Activated T-helper 2 cell treated with anti-CD3 and anti-CD28 coated beads, Interferon-gamma antibody, Interleukin-2, Interleukin-4, amounts not matched to agents 10 μg/mL and 5 μg/mL and 100 μg/mL, durations not matched to agents 14 hours and 24 hours and 36 hours (primary cell): Measurements from ENCODE around the gene CDH23. TPM values are rescaled to one million over a fixed set of nuclear protein-coding genes. Genes with fewer than 3 reads are reported as not detected.

Source experiments
- DNase-seq: peaks from one replicate; pipeline ENCODE4 v3.0.0; 2021; ENCODE audit warnings: low spot score
- H3K27ac Mint-ChIP-seq: one replicate; pipeline ENCODE4 v1.8.0; 2021; ENCODE audit warnings: mixed read lengths
- H3K27me3 Mint-ChIP-seq: one replicate; pipeline ENCODE4 v1.8.0; 2021; ENCODE audit warnings: low read depth, mixed read lengths
- H3K36me3 Mint-ChIP-seq: one replicate; pipeline ENCODE4 v1.8.0; 2021; ENCODE audit warnings: low read depth, mixed read lengths
- H3K4me1 Mint-ChIP-seq: one replicate; pipeline ENCODE4 v1.8.0; 2021; ENCODE audit warnings: low read depth, mixed read lengths
- H3K4me3 Mint-ChIP-seq: one replicate; pipeline ENCODE4 v1.8.0; 2021; ENCODE audit warnings: low read depth, mild to moderate bottlenecking, moderate library complexity, mixed read lengths
- H3K9me3 Mint-ChIP-seq: one replicate; pipeline ENCODE4 v1.8.0; 2021; ENCODE audit warnings: mixed read lengths
- intact Hi-C: fragments of 100-400 bp; cut with micrococcal nuclease; formaldehyde crosslinking; loops from one replicate; pipeline ENCODE4 v1.15.1; 2023
- total RNA-seq: library from RNA; stranded (reverse); gene quantifications from 2 replicates; pipeline ENCODE4 v1.2.3, GENCODE V29; 2022

Gene CDH23
- total RNA-seq, 1 donor from 2014 or later = 0.55 TPM

DNA sequence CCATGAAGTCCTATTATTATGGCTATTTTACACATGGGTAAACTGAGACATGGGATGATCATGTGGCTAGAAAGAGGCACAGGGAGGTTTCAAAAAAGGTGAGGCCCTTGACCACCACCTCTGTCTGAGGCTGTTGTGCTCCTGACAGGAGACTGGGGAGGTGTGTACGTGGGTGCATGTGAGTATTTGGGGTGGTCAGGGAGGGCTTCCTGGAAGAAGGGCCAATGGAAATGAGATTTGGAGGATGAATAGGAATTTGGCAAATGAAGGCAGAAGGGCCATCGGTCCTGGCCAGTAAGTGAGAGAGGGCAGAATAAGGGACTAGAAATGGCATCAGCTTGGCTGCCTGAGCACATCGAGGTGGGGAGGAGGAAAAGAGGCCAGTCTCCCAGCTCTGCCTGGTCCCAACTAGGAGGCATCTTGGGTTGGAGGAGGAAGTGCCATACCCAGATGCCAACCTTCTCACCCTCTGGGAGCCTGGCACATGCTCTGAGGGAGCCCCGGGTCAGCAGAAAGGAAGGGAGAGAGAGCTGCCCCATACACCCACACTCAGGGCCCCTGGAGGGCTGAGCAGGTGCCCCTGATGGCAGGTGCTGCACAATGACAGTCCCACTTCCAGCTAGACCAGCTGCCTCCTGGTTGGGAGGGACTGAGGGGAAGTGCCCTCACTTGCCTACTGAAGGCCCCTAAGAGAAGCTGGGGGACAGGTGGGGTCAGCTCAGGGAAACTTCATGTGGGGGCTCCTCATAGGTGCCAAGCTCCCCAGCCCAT is 47.7 kb downstream of the CDH23 start:
- no peak overlapping the region for H3K4me3 Mint-ChIP-seq
- H3K36me3 Mint-ChIP-seq = no peaks in the 10 kb centered on the region
- H3K27ac Mint-ChIP-seq = no peak overlapping the region
- no peaks in the 10 kb centered on the region for H3K4me1 Mint-ChIP-seq
- no peaks in the 10 kb centered on the region for H3K9me3 Mint-ChIP-seq
- DNase-seq = no peak
- H3K27me3 Mint-ChIP-seq = no peaks in the 10 kb centered on the region
- intact Hi-C loops = no loop called here

DNA sequence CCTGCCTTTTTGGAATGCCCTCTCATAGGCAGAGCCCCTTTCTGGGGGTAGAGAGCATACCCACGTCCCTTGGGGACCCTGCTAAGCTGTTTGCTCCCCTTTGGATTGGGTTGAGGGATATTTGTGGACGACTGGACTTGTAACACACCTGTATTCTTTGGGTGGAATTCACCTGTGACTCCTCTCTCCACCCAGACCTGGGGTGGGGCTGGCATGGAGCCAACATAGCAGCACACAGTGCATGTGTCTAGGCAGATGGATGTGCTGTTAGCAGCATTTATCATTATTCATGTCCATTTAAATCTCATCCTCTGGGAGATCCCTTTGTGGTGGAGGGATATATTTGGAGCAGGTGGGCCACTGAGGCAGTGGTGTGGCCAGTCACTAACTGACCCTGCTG is 51.0 kb downstream of the CDH23 start:
- no peak for DNase-seq
- no peak overlapping the region for H3K27ac Mint-ChIP-seq
- H3K4me3 Mint-ChIP-seq = no peak overlapping the region
- no peaks in the 10 kb centered on the region for H3K4me1 Mint-ChIP-seq
- intact Hi-C loops = no loop called here
- no peaks in the 10 kb centered on the region for H3K27me3 Mint-ChIP-seq
- H3K36me3 Mint-ChIP-seq = no peaks in the 10 kb centered on the region
- H3K9me3 Mint-ChIP-seq = no peaks in the 10 kb centered on the region

GRCh38 chr10:71448146-71448545 is 51.4 kb downstream of the CDH23 start:
- intact Hi-C loops = no loop called here
- DNase-seq = no peak
- Mint-ChIP-seq H3K4me3 (no peak overlapping the region), H3K9me3 (no peaks in the 10 kb centered on the region), H3K27me3 (no peaks in the 10 kb centered on the region), H3K27ac (no peak overlapping the region), H3K4me1 (no peaks in the 10 kb centered on the region), H3K36me3 (no peaks in the 10 kb centered on the region)

GRCh38 chr10:71449026-71449425 is 52.3 kb downstream of the CDH23 start:
- H3K4me1 Mint-ChIP-seq = no peaks in the 10 kb centered on the region
- H3K27ac Mint-ChIP-seq = no peak overlapping the region
- H3K27me3 Mint-ChIP-seq = no peaks in the 10 kb centered on the region
- DNase-seq = no peak
- intact Hi-C loops = no loop called here
- no peaks in the 10 kb centered on the region for H3K9me3 Mint-ChIP-seq
- no peaks in the 10 kb centered on the region for H3K36me3 Mint-ChIP-seq
- H3K4me3 Mint-ChIP-seq = no peak overlapping the region

GRCh38 chr10:71451754-71452153 is 55.0 kb downstream of the CDH23 start:
- no peaks in the 10 kb centered on the region for H3K4me1 Mint-ChIP-seq
- H3K36me3 Mint-ChIP-seq = no peaks in the 10 kb centered on the region
- peaks cover 4% of the 10 kb centered on the region for H3K27me3 Mint-ChIP-seq
- no peak overlapping the region for H3K27ac Mint-ChIP-seq
- H3K4me3 Mint-ChIP-seq = no peak overlapping the region
- intact Hi-C loops = no loop called here
- no peak for DNase-seq
- no peaks in the 10 kb centered on the region for H3K9me3 Mint-ChIP-seq

DNA sequence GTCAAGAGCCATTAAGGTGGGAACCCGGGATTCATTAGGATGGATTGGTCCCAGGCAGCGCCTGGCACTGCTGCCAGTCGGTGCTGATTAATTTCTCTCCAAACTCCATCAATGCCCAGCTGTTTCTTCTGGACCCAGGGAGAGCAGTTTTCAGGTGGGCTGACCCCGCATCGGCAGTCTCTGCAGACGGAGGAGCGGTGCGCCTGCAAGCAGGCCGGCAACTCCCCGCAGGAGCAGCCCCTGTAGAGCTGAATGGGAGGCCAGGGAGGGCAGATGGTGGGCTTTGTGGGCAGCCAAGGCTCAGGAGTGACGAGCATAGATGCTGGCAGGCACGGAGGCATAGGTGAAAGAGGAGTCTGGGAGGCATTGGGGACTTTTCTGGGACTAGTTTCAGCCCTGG is 56.5 kb downstream of the CDH23 start:
- Mint-ChIP-seq H3K27ac (no peak overlapping the region), H3K27me3 (peaks cover 4% of the 10 kb centered on the region), H3K4me1 (no peaks in the 10 kb centered on the region), H3K9me3 (no peaks in the 10 kb centered on the region), H3K36me3 (no peaks in the 10 kb centered on the region), H3K4me3 (no peak overlapping the region)
- intact Hi-C loops = no loop called here
- no peak for DNase-seq

DNA sequence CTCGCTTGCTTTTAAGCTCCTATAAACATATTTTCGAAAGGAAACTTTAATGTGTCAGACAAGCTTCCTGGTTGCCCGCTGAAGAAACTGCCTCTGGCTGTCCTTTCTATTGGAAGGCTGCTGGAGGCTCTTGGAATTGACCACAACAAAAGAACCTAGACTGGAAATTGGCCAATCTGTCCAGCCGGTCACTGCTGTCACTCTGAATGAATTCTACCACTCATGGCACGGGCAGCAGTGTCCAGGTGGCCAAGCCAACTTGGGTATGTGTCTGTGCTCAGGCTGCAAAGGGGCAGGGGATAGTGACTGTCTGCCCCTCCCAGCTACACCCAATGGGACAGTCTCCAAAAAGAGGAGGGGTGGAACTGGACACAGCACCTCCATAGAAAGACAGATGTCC is 57.6 kb downstream of the CDH23 start:
- Mint-ChIP-seq H3K4me1 (no peaks in the 10 kb centered on the region), H3K36me3 (no peaks in the 10 kb centered on the region), H3K4me3 (no peak overlapping the region), H3K27me3 (peaks cover 4% of the 10 kb centered on the region), H3K9me3 (no peaks in the 10 kb centered on the region), H3K27ac (no peak overlapping the region)
- no peak for DNase-seq
- intact Hi-C loops = no loop called here

DNA sequence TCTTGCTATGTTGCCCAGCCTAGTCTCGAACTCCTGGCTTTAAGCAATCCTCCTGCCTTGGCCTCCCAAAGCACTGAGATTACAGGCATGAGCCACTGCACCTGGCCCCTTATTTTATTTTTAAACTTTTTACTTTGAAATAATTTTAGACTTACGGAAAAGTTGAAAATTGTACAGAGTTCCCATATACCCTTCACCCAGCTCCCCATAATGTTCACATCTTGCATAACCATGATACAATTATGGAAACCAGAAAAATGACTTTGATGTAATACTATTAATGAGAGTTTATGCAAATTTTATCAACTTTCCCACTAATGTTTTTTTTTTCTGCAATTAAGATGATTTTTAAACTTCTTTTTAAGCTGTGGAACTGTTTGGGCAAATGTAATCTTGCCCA is 58.3 kb downstream of the CDH23 start:
- Mint-ChIP-seq H3K36me3 (no peaks in the 10 kb centered on the region), H3K4me1 (no peaks in the 10 kb centered on the region), H3K27me3 (peaks cover 4% of the 10 kb centered on the region), H3K9me3 (no peaks in the 10 kb centered on the region), H3K27ac (no peak overlapping the region), H3K4me3 (no peak overlapping the region)
- intact Hi-C loops = no loop called here
- DNase-seq = no peak

GRCh38 chr10:71456631-71457030 is 59.9 kb downstream of the CDH23 start:
- Mint-ChIP-seq H3K4me3 (no peak overlapping the region), H3K27ac (no peak overlapping the region), H3K9me3 (no peaks in the 10 kb centered on the region), H3K36me3 (no peaks in the 10 kb centered on the region), H3K4me1 (no peaks in the 10 kb centered on the region), H3K27me3 (peaks cover 4% of the 10 kb centered on the region)
- intact Hi-C loops = no loop called here
- DNase-seq = no peak

GRCh38 chr10:71457908-71458307 is 61.2 kb downstream of the CDH23 start:
- no peaks in the 10 kb centered on the region for H3K4me1 Mint-ChIP-seq
- no peak overlapping the region for H3K4me3 Mint-ChIP-seq
- no peaks in the 10 kb centered on the region for H3K9me3 Mint-ChIP-seq
- H3K27ac Mint-ChIP-seq = no peak overlapping the region
- intact Hi-C loops = no loop called here
- H3K27me3 Mint-ChIP-seq = peaks cover 4% of the 10 kb centered on the region
- no peaks in the 10 kb centered on the region for H3K36me3 Mint-ChIP-seq
- DNase-seq = no peak

DNA sequence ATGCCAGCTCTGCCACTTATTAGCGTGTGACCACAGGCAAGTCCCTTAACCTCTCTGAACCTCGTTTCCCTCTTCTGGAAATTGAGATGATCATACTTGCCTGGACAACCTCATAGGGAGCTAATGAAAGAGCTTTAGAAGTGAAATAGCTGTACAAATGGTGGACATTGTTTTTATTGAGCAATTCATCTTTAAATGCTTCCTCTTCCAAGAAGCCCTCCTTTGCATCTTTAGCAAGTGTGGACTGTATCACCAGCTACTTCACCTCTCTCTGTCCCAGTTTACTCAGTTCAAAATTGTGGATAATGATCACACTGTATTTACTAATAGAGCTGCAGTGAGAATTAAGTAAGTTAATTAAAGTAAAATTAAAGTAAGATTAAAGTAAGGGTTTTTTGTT is 61.7 kb downstream of the CDH23 start:
- Mint-ChIP-seq H3K27ac (no peak overlapping the region), H3K4me3 (no peak overlapping the region), H3K9me3 (no peaks in the 10 kb centered on the region), H3K27me3 (peaks cover 4% of the 10 kb centered on the region), H3K36me3 (no peaks in the 10 kb centered on the region), H3K4me1 (no peaks in the 10 kb centered on the region)
- intact Hi-C loops = no loop called here
- DNase-seq = no peak

DNA sequence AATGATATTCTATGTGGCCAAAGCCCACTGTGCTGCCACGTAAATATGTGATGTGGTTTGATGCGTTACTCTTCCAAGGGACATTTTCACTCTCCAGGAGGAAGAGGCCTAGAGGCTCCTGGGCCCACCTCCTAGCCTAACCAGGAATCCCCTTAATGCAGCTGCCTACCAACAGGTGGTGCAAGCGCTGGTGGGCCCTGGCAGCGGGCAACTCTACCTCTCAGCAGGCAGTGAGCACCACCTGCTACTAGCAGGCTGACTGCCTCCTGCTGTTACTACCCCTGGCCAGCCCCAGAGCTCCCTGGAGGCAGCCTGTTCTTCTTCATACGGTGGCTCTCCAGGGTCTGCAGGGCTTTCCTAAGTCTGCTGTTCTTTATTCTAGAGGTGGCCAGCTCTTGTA is 62.8 kb downstream of the CDH23 start:
- intact Hi-C loops = no loop called here
- Mint-ChIP-seq H3K4me1 (no peaks in the 10 kb centered on the region), H3K36me3 (no peaks in the 10 kb centered on the region), H3K9me3 (no peaks in the 10 kb centered on the region), H3K4me3 (no peak overlapping the region), H3K27ac (no peak overlapping the region), H3K27me3 (peaks cover 4% of the 10 kb centered on the region)
- no peak for DNase-seq

DNA sequence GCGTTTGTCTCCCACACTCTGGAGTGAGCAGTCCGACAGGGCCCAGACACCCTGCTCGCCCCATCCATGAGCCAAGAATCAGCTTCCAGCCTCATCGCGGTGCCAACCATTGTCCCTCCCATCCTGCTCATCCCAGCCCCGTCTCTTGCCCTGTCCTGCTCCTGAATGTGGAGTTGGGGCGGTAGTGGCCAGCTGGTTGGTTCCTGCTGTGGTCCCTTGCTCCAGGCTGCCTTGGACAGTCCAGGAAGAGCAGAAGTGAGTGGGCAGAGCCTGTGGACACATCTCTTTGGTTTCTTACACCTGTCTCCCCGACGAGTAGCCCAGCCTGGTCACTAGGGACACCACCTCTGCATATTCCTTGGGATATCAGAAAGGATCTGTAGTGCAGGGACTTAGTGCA is 63.9 kb downstream of the CDH23 start:
- Mint-ChIP-seq H3K4me3 (no peak overlapping the region), H3K27me3 (peaks cover 3% of the 10 kb centered on the region), H3K4me1 (no peaks in the 10 kb centered on the region), H3K36me3 (no peaks in the 10 kb centered on the region), H3K9me3 (no peaks in the 10 kb centered on the region), H3K27ac (no peak overlapping the region)
- DNase-seq = no peak
- intact Hi-C loops = no loop called here

- H3K9me3 Mint-ChIP-seq = no peaks in the 10 kb centered on the region
- H3K4me3 Mint-ChIP-seq = no peak overlapping the region
- no peaks in the 10 kb centered on the region for H3K36me3 Mint-ChIP-seq
- H3K27me3 Mint-ChIP-seq = no peaks in the 10 kb centered on the region
- H3K27ac Mint-ChIP-seq = no peak overlapping the region
- no peaks in the 10 kb centered on the region for H3K4me1 Mint-ChIP-seq
- no peak for DNase-seq
- intact Hi-C loops = no loop called here
Observed at GRCh38 chr10:71461457-71461856, 64.7 kb downstream of the CDH23 start.
